Activated naive CD4-positive, alpha-beta T cell treated with anti-CD3 and anti-CD28 coated beads, Interleukin-2, amount 50 U/mL, for 72 hours (primary cell): ENCODE measurements around the gene ITPKA. TPM values are rescaled to one million over a fixed set of nuclear protein-coding genes. Genes with fewer than 3 reads are reported as not detected.
A peak's percentile ranks its signal among the peaks of the same experiment; 100 is the strongest.

ENCODE experiments used
- ATAC-seq, 2 donors: fragments of 150-1000 bp; cut with Tn5 transposase; 2 replicates each; pipeline ENCODE4 v1.10.0; 2021; ENCODE audit warnings: mild to moderate bottlenecking in 2 of 2, moderate library complexity in 2 of 2
- DNase-seq, 2 donors: peaks; one replicate each; pipeline ENCODE4 v3.0.0; 2021 to 2022; ENCODE audit warnings: low spot score in 2 of 2
- H3K27ac Mint-ChIP-seq, 2 donors: one replicate each; pipeline ENCODE4 v1.8.0; 2022; ENCODE audit warnings: mild to moderate bottlenecking in 2 of 2, mixed read lengths in 2 of 2
- H3K36me3 Mint-ChIP-seq, 2 donors: one replicate each; pipeline ENCODE4 v1.8.0; 2022; ENCODE audit warnings: mixed read lengths in 2 of 2
- H3K9me3 Mint-ChIP-seq, 2 donors: one replicate each; pipeline ENCODE4 v1.8.0; 2022; ENCODE audit warnings: mixed read lengths in 2 of 2
- total RNA-seq, 2 donors: library from RNA; stranded (reverse); gene quantifications; one replicate each; pipeline ENCODE4 v1.2.3, GENCODE V29; 2022

The ITPKA gene
- total RNA-seq, 2 donors from 2014 or later, result 1.2 to 7.1 TPM

- H3K27ac Mint-ChIP-seq, result no peak overlapping the region
- ATAC-seq, result peak; percentile 50 to 56
- DNase-seq, result peak in 1 of 2 donors; percentile 37
- H3K9me3 Mint-ChIP-seq, result no peaks in the 10 kb centered on the region
- no peaks in the 10 kb centered on the region for H3K36me3 Mint-ChIP-seq
These were observed 8.5 kb downstream of the ITPKA start for GRCh38 chr15:41501931-41502794.

- no peak for DNase-seq
- Mint-ChIP-seq H3K9me3 (no peaks in the 10 kb centered on the region), H3K27ac (no peak overlapping the region), H3K36me3 (no peaks in the 10 kb centered on the region)
- ATAC-seq, result peak; percentile 16 to 21
These were observed 9.4 kb downstream of the ITPKA start for GRCh38 chr15:41502795-41503668.

- DNase-seq (no peak), ATAC-seq (no peak)
- Mint-ChIP-seq H3K36me3 (no peaks in the 10 kb centered on the region), H3K27ac (no peak overlapping the region), H3K9me3 (no peaks in the 10 kb centered on the region)
These were observed 10.0 kb downstream of the ITPKA start for GRCh38 chr15:41503669-41504010.

GRCh38 chr15:41504751-41505492, 11.2 kb downstream of the ITPKA start:
- Mint-ChIP-seq H3K36me3 (no peaks in the 10 kb centered on the region), H3K9me3 (no peaks in the 10 kb centered on the region), H3K27ac (no peak overlapping the region)
- DNase-seq (no peak), ATAC-seq (no peak)

- DNase-seq (no peak), ATAC-seq (no peak)
- H3K9me3 Mint-ChIP-seq, result no peaks in the 10 kb centered on the region
- H3K27ac Mint-ChIP-seq, result no peak overlapping the region
- H3K36me3 Mint-ChIP-seq, result no peaks in the 10 kb centered on the region
These were observed 12.1 kb downstream of the ITPKA start for GRCh38 chr15:41505776-41506175.

- H3K36me3 Mint-ChIP-seq, result no peaks in the 10 kb centered on the region
- DNase-seq, result no peak
- peak; percentile 24 to 32 for ATAC-seq
- no peaks in the 10 kb centered on the region for H3K9me3 Mint-ChIP-seq
- no peak overlapping the region for H3K27ac Mint-ChIP-seq
These were observed 13.2 kb downstream of the ITPKA start for GRCh38 chr15:41506796-41507341.

- H3K9me3 Mint-ChIP-seq, result no peaks in the 10 kb centered on the region
- no peak for DNase-seq
- no peak for ATAC-seq
- H3K27ac Mint-ChIP-seq, result no peak overlapping the region
- no peaks in the 10 kb centered on the region for H3K36me3 Mint-ChIP-seq
These were observed 14.2 kb downstream of the ITPKA start for GRCh38 chr15:41507820-41508290.

- Mint-ChIP-seq H3K27ac (no peak overlapping the region), H3K36me3 (no peaks in the 10 kb centered on the region), H3K9me3 (no peaks in the 10 kb centered on the region)
- DNase-seq (no peak), ATAC-seq (no peak)
These were observed 17.1 kb downstream of the ITPKA start for GRCh38 chr15:41510728-41511127.

- no peak for DNase-seq
- H3K9me3 Mint-ChIP-seq, result no peaks in the 10 kb centered on the region
- peak in 1 of 2 donors; percentile 9 for ATAC-seq
- peaks cover 0 to 1% of the 10 kb centered on the region in 2 donors for H3K36me3 Mint-ChIP-seq
- H3K27ac Mint-ChIP-seq, result no peak overlapping the region
These were observed 17.7 kb downstream of the ITPKA start for GRCh38 chr15:41511331-41511898.

GRCh38 chr15:41511899-41512369, 18.3 kb downstream of the ITPKA start:
- Mint-ChIP-seq H3K27ac (no peak overlapping the region), H3K36me3 (peaks cover 0 to 6% of the 10 kb centered on the region in 2 donors), H3K9me3 (no peaks in the 10 kb centered on the region)
- no peak for DNase-seq
- ATAC-seq, result peak; percentile 16 to 36

- ATAC-seq, result no peak
These were observed 18.9 kb downstream of the ITPKA start for GRCh38 chr15:41512512-41512939.

GRCh38 chr15:41512940-41513505, 19.3 kb downstream of the ITPKA start:
- peak; percentile 42 to 61 for ATAC-seq

More at GRCh38 chr15:41512512-41512939, 18.9 kb downstream of the ITPKA start:
- Mint-ChIP-seq H3K9me3 (no peaks in the 10 kb centered on the region), H3K27ac (no peak overlapping the region), H3K36me3 (peaks cover 0 to 8% of the 10 kb centered on the region in 2 donors)
- no peak for DNase-seq

GRCh38 chr15:41513506-41514227, 20.0 kb downstream of the ITPKA start, which contains the start of gene LTK:
LTK (minus strand) TSS chr15:41513827; CDS start chr15:41513709, 118 bp downstream.
- DNase-seq (no peak), ATAC-seq (peak; percentile 23 to 44)
- Mint-ChIP-seq H3K36me3 (peaks cover 5 to 8% of the 10 kb centered on the region in 2 donors), H3K9me3 (no peaks in the 10 kb centered on the region), H3K27ac (no peak within 1 kb of the TSS)

More at GRCh38 chr15:41512940-41513505, 19.3 kb downstream of the ITPKA start:
- Mint-ChIP-seq H3K27ac (no peak overlapping the region), H3K9me3 (no peaks in the 10 kb centered on the region), H3K36me3 (peaks cover 3 to 8% of the 10 kb centered on the region in 2 donors)
- no peak for DNase-seq

- Mint-ChIP-seq H3K9me3 (no peaks in the 10 kb centered on the region), H3K27ac (no peak overlapping the region), H3K36me3 (peaks cover 5 to 8% of the 10 kb centered on the region in 2 donors)
- DNase-seq (no peak), ATAC-seq (no peak)
These were observed 24.3 kb downstream of the ITPKA start for GRCh38 chr15:41517895-41518449.

- no peak for ATAC-seq
- Mint-ChIP-seq H3K36me3 (peaks cover 5 to 8% of the 10 kb centered on the region in 2 donors), H3K9me3 (no peaks in the 10 kb centered on the region), H3K27ac (peak overlapping the region in 1 of 2 donors; percentile 31)
- no peak for DNase-seq
These were observed 27.0 kb downstream of the ITPKA start for GRCh38 chr15:41520636-41521035.
